GM06990 (cell line): ENCODE data around the gene INPP5A.

ENCODE experiments used
- DNase-seq: peaks from one replicate; pipeline ENCODE4 v3.0.0-alpha.2; 2011; ENCODE audit not compliant: insufficient read length; ENCODE audit errors: extremely low read depth
- H3K27me3 ChIP-seq: replicated peaks from 2 replicates; pipeline ENCODE4 v1.6.0; 2011; ENCODE audit warnings: low read length; ENCODE audit not compliant: control insufficient read depth, insufficient read depth
- H3K36me3 ChIP-seq: 2 replicates; pipeline ENCODE4 v1.5.1; 2011; ENCODE audit warnings: low read length; ENCODE audit not compliant: control insufficient read depth, insufficient read depth
- H3K4me3 ChIP-seq: replicated peaks from 2 replicates; pipeline ENCODE4 v1.5.1; 2011; ENCODE audit warnings: low read depth, mild to moderate bottlenecking, control low read depth, low read length
- CTCF ChIP-seq: IDR thresholded peaks from 2 replicates; pipeline ENCODE4 v1.5.1; 2011; ENCODE audit warnings: low read length, control low read depth, mild to moderate bottlenecking, inconsistent platforms; ENCODE audit not compliant: insufficient read depth, poor library complexity, severe bottlenecking

INPP5A gene

DNA sequence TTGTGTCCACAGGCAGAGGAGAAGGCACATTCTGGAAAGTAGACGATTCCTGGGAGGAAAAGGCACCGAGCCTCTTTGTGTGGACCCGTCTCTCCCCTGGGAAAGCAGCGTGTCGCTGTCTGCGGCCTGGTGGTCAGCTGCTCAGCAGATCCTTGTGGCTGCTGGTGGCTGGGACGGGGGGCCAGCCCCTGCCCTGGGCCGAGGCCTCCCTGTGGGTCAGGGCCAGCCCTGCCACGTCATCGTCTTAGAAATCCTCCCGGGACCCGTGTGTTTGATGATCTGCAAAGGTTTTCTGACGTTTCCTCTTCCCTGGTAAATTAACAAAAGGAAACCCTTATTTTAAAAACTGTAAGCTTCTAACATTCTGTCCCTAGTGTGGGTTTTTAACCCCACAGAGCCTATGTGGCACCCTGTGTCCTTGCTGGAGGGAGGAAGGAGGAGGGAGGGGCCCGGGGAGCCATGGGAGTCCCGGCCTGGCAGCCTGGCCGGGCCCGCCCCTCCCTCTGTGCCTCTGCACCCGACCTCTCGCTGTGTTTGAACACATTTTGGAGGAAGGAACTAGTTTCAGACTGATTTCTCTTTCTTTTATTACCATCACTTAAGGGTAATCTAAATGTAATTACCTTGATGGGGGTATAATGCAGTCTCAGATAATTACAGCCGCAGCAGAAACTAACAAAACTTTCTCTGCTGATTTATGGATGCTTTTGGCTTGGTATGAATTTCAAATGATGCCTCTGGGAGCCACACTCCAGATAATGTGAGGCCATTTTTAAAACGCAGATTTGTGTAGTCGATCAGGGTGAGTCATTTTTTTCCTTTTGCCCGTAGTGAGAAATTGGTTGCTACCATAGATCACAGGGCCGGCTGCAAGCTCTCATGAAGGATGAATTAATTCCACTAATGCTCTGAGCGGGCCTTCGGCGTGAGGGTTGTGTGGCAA, 162.8 kb downstream of the INPP5A start:
- H3K36me3 ChIP-seq: no peaks in the 10 kb centered on the region; the same call in 1 of the 2 replicates
- no peak for DNase-seq

DNA sequence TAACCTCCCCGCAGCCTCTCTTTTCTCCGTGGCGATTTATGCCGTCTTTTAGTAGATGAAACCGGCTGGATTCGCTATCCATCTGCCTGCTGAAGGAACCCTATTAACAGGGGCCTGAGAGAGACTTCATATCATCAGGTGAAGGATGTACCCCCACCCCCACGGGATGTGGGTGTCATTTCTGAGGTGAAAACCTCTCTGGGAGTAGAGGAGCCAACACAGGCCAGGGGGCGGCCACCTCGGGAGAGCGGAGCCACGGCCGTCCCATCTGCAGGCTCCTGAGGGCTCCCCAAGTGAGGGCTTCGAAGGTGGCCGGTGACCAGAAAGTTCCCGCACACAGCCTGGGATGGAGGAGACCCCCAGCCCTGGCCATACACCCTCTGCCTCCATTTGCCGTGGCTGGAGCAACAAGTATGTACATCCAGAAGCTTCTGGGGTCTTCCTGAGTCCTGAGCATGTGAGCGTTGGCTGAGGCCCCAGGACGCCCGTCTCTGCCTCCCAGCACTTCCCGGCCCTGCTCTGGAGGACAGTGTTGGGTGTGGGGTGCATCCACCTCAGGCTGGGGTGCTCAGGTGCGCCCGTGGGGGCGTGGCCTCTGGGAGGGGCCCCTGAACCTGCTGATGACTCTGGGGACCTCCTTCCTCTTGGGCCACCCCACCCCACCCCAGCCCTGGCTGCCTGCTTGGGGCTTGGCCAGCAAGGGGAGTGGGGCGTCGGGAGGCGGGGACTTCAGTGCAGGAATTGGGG, 163.7 kb downstream of the INPP5A start:
- H3K36me3 ChIP-seq: no peaks in the 10 kb centered on the region; the same call in 1 of the 2 replicates
- DNase-seq: no peak
- no peak overlapping the region for H3K4me3 ChIP-seq
- no peak for TF ChIP-seq CTCF
- H3K27me3 ChIP-seq: no peaks in the 10 kb centered on the region

More for the DNA sequence above, 162.8 kb downstream of the INPP5A start:
- TF ChIP-seq CTCF: no peak
- H3K4me3 ChIP-seq: no peak overlapping the region
- H3K27me3 ChIP-seq: no peaks in the 10 kb centered on the region

- Histone ChIP-seq H3K27me3 (no peaks in the 10 kb centered on the region), H3K36me3 (no peaks in the 10 kb centered on the region; the same call in 1 of the 2 replicates), H3K4me3 (no peak overlapping the region)
- no peak for TF ChIP-seq CTCF
- no peak for DNase-seq
These were observed 164.2 kb downstream of the INPP5A start for GRCh38 chr10:132701846-132702190.

- TF ChIP-seq CTCF: no peak
- Histone ChIP-seq H3K36me3 (no peaks in the 10 kb centered on the region; the same call in 1 of the 2 replicates), H3K27me3 (no peaks in the 10 kb centered on the region), H3K4me3 (no peak overlapping the region)
- no peak for DNase-seq
These were observed 165.2 kb downstream of the INPP5A start for GRCh38 chr10:132702601-132703418.

DNA sequence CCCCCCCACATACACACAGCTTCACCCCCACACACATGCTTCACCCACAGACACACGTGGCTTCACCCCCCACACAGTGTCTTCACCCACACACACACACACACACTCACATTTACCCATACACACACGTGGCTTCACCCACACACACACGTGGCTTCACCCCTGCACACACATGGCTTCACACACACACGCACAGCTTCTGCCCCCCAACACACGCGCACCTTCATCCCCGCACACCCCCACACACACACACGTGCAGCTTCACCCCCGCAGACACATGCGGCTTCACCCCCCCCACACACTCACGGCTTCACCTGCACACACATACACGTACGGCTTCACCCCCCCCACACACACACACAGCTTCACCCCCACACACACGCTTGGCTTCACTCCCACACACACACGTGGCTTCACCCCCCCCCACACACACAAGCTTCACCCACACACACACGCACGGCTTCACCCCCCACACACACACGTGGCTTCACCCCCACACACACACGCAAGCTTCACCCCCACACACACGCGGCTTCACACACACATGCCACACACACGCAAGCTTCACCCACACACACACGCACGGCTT, 165.9 kb downstream of the INPP5A start:
- DNase-seq: no peak
- Histone ChIP-seq H3K4me3 (no peak overlapping the region), H3K36me3 (no peaks in the 10 kb centered on the region; the same call in 1 of the 2 replicates), H3K27me3 (no peaks in the 10 kb centered on the region)
- no peak for TF ChIP-seq CTCF
